HFF-Myc (cell line): ENCODE measurements around the gene C16orf92.

Source experiments
- DNase-seq: peaks from one replicate; pipeline ENCODE4 v3.0.0-alpha.2; 2011; ENCODE audit warnings: low read depth; ENCODE audit errors: extremely low read depth
- H3K4me3 ChIP-seq: replicated peaks from 2 replicates; pipeline ENCODE4 v1.5.1; 2011; ENCODE audit warnings: low read depth, mild to moderate bottlenecking, control low read depth, low read length
- CTCF ChIP-seq: IDR thresholded peaks from 2 replicates; pipeline ENCODE4 v1.5.1; 2012; ENCODE audit warnings: mild to moderate bottlenecking, low read depth, low read length, control low read depth; ENCODE audit errors: missing control alignments

C16orf92 gene

DNA sequence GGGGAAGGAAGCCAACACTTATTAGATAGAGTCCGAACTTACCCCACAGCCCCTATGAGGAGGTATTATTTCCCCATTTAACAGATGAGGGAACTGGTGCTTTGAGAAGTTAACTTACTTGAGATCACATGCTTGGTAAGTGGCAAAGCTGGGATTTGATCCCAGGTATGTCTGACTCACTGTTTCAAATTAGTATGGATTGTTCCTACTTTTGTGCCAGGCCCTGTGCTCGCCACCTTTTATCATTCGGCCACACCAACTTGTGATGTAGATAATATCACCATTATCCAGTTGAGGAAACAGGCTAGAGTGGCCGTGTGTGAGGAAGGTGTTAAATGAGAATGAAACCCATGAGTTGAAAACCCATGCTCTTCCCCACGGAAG, 38.2 kb upstream of the C16orf92 start:
- no peak overlapping the region for H3K4me3 ChIP-seq
- DNase-seq, result no peak
- no peak for TF ChIP-seq CTCF

DNA sequence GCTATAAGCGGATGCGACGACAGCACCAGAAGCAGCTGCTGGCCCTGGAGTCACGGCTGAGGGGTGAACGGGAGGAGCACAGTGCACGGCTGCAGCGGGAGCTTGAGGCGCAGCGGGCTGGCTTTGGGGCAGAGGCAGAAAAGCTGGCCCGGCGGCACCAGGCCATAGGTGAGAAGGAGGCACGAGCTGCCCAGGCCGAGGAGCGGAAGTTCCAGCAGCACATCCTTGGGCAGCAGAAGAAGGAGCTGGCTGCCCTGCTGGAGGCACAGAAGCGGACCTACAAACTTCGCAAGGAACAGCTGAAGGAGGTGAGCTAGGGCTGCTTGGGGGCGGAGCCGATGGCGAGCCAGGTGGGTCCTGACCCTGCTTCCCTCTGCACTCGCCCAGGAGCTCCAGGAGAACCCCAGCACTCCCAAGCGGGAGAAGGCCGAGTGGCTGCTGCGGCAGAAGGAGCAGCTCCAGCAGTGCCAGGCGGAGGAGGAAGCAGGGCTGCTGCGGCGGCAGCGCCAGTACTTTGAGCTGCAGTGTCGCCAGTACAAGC, 37.7 kb upstream of the C16orf92 start:
- TF ChIP-seq CTCF, result no peak
- H3K4me3 ChIP-seq, result no peak overlapping the region
- no peak for DNase-seq

DNA sequence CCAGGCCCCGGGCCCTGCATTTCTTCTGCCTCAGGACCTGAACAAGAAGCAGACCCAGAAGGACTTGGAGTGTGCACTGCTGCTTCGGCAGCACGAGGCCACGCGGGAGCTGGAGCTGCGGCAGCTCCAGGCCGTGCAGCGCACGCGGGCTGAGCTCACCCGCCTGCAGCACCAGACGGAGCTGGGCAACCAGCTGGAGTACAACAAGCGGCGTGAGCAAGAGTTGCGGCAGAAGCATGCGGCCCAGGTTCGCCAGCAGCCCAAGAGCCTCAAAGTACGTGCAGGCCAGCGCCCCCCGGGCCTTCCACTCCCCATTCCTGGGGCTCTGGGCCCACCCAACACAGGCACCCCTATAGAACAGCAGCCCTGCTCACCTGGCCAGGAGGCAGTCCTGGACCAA, 36.8 kb upstream of the C16orf92 start:
- TF ChIP-seq CTCF, result no peak
- DNase-seq, result no peak

DNA sequence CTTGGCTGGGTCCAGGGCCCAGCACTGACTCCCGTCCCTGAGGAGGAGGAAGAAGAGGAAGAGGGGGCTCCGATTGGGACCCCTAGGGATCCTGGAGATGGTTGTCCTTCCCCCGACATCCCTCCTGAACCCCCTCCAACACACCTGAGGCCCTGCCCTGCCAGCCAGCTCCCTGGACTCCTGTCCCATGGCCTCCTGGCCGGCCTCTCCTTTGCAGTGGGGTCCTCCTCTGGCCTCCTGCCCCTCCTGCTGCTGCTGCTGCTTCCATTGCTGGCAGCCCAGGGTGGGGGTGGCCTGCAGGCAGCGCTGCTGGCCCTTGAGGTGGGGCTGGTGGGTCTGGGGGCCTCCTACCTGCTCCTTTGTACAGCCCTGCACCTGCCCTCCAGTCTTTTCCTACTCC, 36.1 kb upstream of the C16orf92 start:
- no peak for TF ChIP-seq CTCF
- no peak for DNase-seq
- no peak overlapping the region for H3K4me3 ChIP-seq

More for the DNA sequence above, 36.8 kb upstream of the C16orf92 start:
- no peak overlapping the region for H3K4me3 ChIP-seq

- no peak overlapping the region for H3K4me3 ChIP-seq
- TF ChIP-seq CTCF, result no peak
- no peak for DNase-seq
Observed at GRCh38 chr16:29987371-29988085, 35.5 kb upstream of the C16orf92 start.

- no peak for TF ChIP-seq CTCF
- DNase-seq, result no peak
- H3K4me3 ChIP-seq, result no peak overlapping the region
Observed at GRCh38 chr16:29988346-29989075, 34.5 kb upstream of the C16orf92 start.
